Glutamatergic neuron (in vitro differentiated cells): ENCODE measurements around the gene B4GALNT4. TPM values are rescaled to one million over a fixed set of nuclear protein-coding genes. Genes with fewer than 3 reads are reported as not detected.
A peak's percentile ranks its signal among the peaks of the same experiment; 100 is the strongest.

ENCODE experiments used
- DNase-seq: peaks from one replicate; pipeline ENCODE4 v3.0.0; 2022
- H3K27ac Mint-ChIP-seq: one replicate; pipeline ENCODE4 v1.8.0; 2020; ENCODE audit warnings: mild to moderate bottlenecking, mixed read lengths, inconsistent platforms; ENCODE audit not compliant: unreplicated experiment
- H3K27me3 Mint-ChIP-seq: one replicate; pipeline ENCODE4 v1.8.0; 2020; ENCODE audit warnings: mild to moderate bottlenecking, moderate library complexity, mixed read lengths, inconsistent platforms; ENCODE audit not compliant: unreplicated experiment
- H3K36me3 Mint-ChIP-seq: one replicate; pipeline ENCODE4 v1.8.0; 2020; ENCODE audit warnings: mild to moderate bottlenecking, mixed read lengths, inconsistent platforms; ENCODE audit not compliant: unreplicated experiment
- H3K4me1 Mint-ChIP-seq: one replicate; pipeline ENCODE4 v1.8.0; 2020; ENCODE audit warnings: mild to moderate bottlenecking, low read depth, mixed read lengths, inconsistent platforms; ENCODE audit not compliant: unreplicated experiment
- H3K4me3 Mint-ChIP-seq: one replicate; pipeline ENCODE4 v1.8.0; 2020; ENCODE audit warnings: mild to moderate bottlenecking, mixed read lengths, inconsistent platforms; ENCODE audit not compliant: unreplicated experiment
- H3K9me3 Mint-ChIP-seq: one replicate; pipeline ENCODE4 v1.8.0; 2020; ENCODE audit warnings: mild to moderate bottlenecking, moderate library complexity, mixed read lengths, inconsistent platforms; ENCODE audit not compliant: unreplicated experiment
- total RNA-seq: library from RNA; stranded (reverse); fragmentation: NEBNext Ultra II Directional; extraction: Animal tissue kit (Norgen Biotek cat#: 25700); gene quantifications from one replicate; pipeline ENCODE4 v1.2.1, GENCODE V29; 2021; ENCODE audit not compliant: unreplicated experiment
- TF ChIP-seq, protein P1 (sequence below): fragments of 200-600 bp; sonication (generic); IDR thresholded peaks from one replicate; pipeline ENCODE4 v1.5.0; 2021; ENCODE audit not compliant: partially characterized antibody, unreplicated experiment

The B4GALNT4 gene
- total RNA-seq, 1 donor from 2014 or later = 418 TPM

DNA sequence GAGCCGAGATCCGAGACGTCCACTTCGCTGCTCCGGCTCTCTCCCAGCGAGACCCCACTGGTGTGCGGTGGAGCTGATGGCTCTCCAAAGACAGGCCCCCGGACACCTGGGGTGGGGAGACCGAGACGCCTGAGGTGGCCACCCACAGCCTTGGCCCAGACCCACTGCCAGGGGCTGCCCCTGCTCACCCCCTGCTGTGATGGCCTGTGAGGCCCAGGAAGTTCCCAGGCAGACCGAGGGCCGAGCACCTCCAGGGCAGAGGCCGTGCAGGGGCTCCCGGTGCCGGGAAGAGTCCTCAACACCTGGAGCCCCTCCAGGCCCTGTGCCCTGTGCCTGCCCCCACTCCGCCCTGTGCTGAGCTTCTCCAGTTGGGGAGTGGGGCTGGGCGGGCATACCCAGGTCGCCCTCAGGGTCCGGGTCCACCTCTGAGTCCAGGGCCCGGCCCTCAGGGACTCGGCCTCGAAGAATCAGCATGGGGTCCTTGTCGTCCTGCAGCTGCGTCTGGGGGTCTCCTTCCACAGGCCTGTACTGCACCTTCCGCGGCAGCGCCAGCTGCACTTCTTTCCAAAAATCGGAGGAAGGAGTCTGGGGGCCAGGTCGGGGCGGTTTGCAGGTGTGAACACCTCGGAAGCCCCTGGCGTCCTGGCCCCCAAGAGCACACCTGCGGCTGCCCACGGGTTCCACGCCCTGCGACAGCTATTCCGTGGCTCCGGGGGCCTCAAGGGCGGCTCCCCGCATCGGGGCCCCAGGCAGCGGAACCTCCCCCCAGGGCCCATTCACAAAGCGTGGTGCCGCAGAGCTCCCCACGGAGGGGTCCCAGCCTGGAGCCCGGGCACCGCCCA is 36.9 kb downstream of the B4GALNT4 start:
- H3K36me3 Mint-ChIP-seq = no peaks in the 10 kb centered on the region
- TF ChIP-seq, protein P1, sequence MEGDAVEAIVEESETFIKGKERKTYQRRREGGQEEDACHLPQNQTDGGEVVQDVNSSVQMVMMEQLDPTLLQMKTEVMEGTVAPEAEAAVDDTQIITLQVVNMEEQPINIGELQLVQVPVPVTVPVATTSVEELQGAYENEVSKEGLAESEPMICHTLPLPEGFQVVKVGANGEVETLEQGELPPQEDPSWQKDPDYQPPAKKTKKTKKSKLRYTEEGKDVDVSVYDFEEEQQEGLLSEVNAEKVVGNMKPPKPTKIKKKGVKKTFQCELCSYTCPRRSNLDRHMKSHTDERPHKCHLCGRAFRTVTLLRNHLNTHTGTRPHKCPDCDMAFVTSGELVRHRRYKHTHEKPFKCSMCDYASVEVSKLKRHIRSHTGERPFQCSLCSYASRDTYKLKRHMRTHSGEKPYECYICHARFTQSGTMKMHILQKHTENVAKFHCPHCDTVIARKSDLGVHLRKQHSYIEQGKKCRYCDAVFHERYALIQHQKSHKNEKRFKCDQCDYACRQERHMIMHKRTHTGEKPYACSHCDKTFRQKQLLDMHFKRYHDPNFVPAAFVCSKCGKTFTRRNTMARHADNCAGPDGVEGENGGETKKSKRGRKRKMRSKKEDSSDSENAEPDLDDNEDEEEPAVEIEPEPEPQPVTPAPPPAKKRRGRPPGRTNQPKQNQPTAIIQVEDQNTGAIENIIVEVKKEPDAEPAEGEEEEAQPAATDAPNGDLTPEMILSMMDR = no peak
- H3K4me1 Mint-ChIP-seq = no peaks in the 10 kb centered on the region
- H3K4me3 Mint-ChIP-seq = no peak overlapping the region
- H3K27me3 Mint-ChIP-seq = peaks cover 4% of the 10 kb centered on the region
- H3K9me3 Mint-ChIP-seq = peaks cover 2% of the 10 kb centered on the region
- DNase-seq = no peak
- no peak overlapping the region for H3K27ac Mint-ChIP-seq

DNA sequence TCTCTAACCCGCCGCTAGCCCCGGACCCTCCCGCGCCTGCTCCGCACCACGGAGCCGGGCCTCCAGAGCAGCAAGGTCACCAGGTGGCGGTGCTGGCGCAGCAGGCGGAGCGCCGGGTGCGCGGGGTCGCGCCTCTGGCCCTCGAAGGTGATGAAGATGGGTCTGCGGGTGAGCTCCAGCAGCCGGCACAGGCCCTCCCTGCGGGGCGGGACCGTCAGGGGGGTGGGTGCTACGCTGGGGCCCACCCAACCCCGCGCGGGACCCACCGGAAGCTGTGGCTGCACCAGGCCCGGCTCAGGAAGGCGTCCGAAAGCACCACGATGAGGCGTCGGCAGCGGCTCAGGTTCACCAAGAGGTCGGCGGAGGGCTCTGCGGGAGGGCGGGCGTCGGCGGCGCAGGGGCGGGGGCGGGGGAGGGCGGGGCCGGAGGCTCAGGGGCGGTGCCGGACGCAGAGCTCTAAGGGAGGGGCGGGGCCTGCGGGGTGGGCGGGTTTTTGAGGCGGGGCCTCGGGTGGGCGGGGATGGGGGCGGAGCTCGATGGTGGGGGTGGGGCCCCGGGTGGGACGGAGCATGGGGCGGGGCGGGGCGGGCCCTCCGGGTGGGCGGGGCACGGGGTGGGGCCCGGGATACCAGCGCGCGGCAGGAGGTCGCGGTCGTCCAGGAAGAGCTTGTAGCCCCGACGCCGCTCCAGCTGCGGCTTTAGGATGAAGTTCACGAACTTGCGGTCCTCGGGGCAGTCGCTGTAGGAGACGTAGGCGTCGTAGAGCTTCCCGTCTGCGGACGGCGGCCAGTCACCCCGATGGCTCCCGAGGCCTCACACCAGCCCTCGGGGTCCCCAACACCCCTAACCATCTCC is 37.7 kb downstream of the B4GALNT4 start:
- Mint-ChIP-seq H3K36me3 (no peaks in the 10 kb centered on the region), H3K27ac (no peak overlapping the region), H3K4me3 (no peak overlapping the region), H3K4me1 (no peaks in the 10 kb centered on the region), H3K27me3 (peaks cover 4% of the 10 kb centered on the region), H3K9me3 (peaks cover 2% of the 10 kb centered on the region)
- TF ChIP-seq, protein P1 = no peak
- peak; percentile 72 for DNase-seq

DNA sequence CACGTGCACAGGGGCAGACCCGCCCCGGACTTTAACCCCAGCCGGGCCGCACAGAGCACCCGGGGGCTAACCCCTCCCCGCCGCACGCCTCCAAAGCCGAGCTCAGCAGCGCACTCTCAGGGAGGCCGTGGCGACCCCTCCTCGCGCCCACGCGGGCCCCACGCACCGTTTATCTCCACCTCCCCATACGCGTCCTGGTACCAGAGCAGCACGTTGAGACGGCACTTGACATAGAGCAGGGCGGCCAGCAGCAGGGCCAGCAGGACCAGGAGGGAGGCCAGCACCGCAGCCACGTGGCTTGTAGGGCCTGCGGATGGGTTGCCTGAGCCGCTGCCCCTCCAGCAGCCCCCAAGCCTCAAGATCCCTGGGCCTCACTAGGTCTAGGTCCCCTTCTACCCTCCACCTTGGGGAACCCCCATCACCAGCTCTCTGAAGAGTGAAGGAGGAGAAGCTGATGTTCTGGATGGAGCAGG is 38.4 kb downstream of the B4GALNT4 start:
- Mint-ChIP-seq H3K27me3 (peaks cover 4% of the 10 kb centered on the region), H3K4me1 (no peaks in the 10 kb centered on the region), H3K36me3 (no peaks in the 10 kb centered on the region), H3K9me3 (peaks cover 2% of the 10 kb centered on the region), H3K27ac (no peak overlapping the region), H3K4me3 (no peak overlapping the region)
- no peak for DNase-seq
- TF ChIP-seq, protein P1 = no peak

DNA sequence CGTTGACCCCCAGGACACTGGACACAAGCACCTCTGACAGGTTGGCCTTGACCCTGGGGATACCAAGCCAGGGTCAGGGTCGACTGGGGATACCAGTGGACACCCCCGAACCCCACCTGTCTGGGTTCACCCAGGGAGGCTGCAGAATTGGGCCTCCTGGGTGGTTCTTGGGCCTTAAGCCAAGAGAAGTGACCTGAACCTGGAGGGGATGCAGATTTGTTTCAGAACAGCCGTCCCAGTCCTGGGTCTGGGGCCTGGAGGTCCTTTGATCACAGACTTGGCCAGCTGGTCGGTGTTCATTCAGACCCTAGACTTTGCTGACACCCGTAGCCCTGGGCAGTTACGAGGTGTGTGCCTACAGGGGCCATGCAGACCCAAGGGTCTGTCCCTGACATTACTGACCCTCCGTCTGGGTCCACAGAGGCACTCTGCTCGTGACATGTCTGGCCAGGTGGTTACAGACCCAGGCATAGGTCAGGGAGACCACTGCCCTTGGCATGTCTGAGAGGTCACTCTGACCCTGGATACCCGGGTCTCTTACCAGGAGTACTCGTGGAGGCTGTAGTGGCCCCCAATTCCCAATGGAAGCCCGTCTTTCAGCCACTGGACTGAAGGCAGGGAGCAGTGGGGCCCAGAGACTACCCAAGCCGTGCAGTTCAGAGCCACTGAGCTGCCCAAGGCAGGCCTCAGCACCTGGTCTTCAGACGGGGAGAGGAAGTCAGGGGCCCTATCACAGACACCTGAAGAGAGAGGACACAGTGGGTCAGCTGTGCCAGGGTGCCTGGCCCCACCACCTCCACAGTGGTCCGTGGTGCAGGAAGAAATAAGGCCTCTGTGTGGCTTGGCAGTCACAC is 39.1 kb downstream of the B4GALNT4 start:
- Mint-ChIP-seq H3K4me1 (no peaks in the 10 kb centered on the region), H3K36me3 (no peaks in the 10 kb centered on the region), H3K9me3 (peaks cover 2% of the 10 kb centered on the region), H3K27ac (no peak overlapping the region), H3K27me3 (peaks cover 4% of the 10 kb centered on the region), H3K4me3 (no peak overlapping the region)
- DNase-seq = no peak
- TF ChIP-seq, protein P1 = no peak
